Epithelial cell of prostate (primary cell): ENCODE results near the gene TOMM20.

ENCODE experiments used
- DNase-seq: peaks from one replicate; pipeline ENCODE4 v3.0.0-alpha.2; 2011; ENCODE audit warnings: low read depth, low spot score
- H3K27ac ChIP-seq: fragments of 450-650 bp; 2 replicates; pipeline ENCODE4 v1.5.1; 2017; ENCODE audit warnings: mild to moderate bottlenecking

Gene TOMM20

DNA sequence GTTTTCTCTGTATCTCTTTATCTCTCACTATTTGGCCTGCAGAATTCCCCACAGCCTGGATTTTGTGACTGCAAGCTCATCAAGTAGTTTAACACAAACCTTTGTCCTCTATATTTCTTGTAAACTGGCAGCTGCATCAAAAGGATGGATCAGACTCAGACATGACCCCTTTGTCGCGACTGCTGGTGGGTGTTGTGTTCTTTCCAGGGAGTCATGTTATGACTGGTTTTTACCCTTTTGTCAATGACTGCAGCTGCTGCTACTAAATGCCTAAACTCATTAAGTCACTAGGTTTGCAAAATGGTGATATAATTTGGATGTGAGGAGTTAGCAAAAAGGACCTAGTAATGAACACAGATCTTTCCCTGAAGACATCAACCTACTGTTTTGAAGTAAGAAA, 10.2 kb upstream of the TOMM20 start:
- no peak overlapping the region for H3K27ac ChIP-seq
- no peak for DNase-seq

DNA sequence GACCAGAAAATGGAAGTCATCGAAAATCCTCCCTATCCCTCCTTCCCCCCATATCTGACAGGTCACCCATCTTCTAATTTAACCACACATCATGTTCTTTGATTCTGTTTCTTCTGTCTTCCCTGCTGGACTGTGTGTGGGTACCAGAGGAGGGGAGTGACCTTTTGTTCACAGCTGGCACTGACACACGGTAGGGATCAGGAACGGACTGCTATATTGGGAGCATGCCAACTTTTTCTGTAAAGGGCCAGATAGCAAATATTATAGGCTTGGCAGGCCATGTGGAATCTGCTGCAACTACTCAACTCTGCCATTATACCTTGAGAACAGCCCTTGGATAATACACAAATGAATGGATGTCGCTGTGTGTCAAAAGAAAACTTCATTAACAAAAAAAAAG, 7.5 kb upstream of the TOMM20 start:
- DNase-seq, result no peak

DNA sequence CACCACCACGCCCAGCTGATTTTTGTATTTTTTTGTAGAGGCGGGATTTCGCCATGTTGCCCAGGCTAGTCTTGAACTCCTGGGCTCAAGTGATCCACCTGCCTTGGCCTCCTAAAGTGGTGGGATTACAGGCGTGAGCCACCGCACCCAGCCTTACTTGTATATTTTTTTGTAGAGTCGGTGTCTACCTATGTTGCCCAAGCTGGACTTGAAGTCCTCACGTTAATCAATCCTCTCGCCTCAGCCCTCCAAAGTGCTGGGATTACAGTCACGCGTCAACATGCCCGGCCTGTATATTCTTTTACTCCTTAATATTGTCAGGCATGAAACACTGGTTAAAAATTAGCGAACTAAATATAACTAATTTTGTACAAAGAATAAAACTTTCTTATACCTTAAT, 5.5 kb upstream of the TOMM20 start:
- H3K27ac ChIP-seq, result no peak overlapping the region
- DNase-seq, result no peak

More for the DNA sequence above, 7.5 kb upstream of the TOMM20 start:
- H3K27ac ChIP-seq, result no peak overlapping the region

DNA sequence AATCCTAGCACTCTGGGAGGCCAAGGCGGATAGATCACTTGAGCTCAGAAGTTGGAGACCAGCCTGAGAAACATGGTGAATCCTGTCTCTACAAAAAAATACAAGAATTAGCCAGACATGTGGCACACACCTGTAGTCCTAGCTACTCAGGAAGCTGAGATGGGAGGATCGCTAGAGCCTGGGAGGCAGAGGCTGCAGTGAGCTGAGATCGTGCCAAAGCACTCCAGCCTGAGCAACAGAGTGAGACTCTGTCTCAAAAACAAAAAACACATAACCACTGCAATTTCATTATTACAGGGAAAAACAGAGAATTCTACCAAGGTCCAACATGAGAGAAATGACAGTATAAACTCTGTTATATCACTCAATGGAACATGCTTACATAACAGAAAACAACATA, 4.4 kb upstream of the TOMM20 start:
- DNase-seq, result no peak
- no peak overlapping the region for H3K27ac ChIP-seq

DNA sequence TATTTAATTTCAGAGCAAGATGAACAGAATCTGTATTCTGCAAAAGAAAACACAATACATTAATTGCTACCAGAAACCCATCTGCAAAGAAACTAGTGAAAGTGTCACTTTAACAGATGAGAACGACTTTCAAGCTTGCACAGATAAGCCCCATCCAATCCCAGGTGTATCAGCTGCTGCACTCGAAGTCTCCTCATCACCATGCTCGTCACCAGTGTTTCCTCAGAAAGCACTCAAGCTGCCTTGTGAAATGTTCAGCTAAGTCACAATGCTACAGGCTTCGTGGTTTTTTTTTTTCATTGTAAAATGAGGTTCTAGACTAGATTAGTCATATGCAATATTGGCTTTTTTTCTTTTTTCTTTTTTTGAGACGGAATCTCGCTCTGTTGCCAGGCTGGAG, 3.3 kb upstream of the TOMM20 start:
- no peak overlapping the region for H3K27ac ChIP-seq
- DNase-seq, result no peak

DNA sequence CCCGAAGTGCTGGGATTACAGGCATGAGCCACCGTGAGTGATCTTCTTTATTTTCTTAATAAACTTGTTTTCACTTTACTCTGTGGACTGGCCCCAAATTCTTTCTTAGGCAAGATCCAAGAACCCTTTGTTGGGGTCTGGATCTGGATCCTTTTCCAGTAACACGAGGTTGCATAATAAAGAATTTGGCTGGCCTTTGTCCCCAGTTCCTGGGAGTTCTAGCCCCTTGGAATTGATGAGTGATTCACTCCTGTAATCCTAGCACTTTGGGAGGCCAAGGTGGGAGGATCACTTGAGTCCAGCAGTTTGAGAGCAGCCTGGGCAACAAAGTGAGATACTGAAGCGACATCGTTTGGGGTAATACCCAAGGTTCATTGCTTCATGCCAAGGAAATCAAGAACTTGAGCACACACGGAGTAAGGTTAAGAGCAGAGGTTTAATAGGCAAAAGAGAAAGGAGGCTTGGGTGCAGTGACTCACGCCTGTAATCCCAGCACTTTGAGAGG, 2.2 kb upstream of the TOMM20 start:
- no peak for DNase-seq
- no peak overlapping the region for H3K27ac ChIP-seq

DNA sequence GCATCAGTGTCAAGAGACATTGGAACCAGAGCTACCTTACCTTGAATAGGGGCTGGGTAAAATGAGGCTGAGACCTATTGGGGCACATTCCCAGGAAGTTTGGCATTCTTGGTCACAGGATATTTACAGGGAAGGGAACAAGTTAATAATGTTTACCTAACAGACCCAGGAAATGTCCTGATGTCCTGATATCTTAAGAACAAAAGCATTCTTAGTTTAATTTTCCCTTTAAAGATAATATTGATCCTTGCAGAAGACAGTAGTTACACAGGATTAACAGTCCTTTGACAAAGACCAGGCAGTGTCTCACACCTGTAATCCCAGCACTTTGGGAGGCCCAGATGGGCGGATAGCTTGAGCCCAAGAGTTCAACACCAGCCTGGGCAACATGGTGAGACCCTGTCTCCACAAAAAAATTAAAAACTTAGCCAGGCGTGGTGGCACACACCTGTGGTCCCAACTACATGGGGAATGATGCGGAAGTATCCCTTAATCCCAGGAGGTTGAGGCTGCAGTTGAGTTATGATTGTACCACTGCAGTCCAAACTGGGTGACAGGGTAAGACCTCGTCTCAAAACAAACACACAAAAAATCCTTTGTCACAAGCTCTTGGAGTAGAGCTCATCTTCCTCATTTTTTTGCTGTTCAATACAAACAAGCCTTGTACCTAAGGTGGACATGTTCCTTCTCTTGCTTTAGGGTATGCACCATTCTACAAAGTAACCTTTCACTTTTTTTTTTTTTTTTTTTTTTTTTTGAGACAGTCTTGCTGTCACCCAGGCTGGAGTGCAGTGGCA, 1.3 kb upstream of the TOMM20 start:
- no peak for DNase-seq
- peak overlapping the region; percentile 70 for H3K27ac ChIP-seq

DNA sequence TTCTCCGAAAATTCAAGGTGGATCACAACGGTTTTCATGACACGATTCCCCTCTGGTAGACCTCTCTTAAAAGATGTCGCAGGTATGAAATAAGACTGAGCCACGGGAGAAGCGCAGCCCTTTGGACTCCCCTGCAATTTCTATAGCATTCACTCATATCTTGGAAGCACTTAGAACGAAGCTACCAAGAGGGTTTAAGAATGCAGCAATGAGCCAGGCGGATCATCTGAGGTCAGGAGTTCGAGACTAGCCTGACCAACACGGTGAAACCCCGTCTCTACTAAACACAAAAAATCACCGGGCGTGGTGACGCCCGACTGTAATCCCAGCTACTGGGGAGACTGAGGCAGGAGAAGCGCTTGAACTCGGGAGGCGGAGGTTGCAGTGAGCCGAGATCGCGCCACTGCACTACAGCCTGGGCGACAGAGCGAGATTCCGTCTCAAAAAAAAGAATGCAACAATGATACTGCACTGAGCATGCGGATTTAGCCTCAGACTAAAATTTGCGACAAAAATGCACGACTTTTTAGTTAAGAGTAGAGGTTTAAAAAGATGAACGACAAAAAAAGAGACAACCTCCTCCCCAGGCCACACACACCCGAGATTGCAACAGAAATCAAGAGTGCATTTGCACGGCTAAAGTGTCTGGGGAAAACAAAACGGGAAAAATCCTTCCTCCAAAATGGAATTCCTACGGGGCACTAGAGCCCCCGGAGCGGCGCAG, 743 bp downstream of the TOMM20 start:
- DNase-seq, result no peak
- H3K27ac ChIP-seq, result peak overlapping the region; percentile 70

DNA sequence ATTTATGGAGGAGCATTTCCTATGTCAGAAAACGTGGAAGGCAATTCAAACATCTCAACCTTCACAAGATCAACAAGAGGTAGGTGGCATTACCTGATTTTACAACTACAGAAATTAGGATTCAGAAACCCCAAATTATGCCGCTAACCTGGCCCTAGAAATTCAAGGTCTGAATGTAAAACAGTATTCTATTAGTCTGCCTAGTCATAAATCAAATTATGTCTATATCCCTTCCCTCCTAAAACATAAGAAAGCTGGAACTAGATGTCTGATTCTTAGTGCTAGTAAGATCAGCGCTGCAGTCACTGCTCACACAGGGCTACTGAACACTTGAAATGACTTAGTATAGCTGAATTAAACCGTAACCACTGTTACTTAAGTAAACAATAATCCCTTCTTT, 1.4 kb downstream of the TOMM20 start:
- peak overlapping the region; percentile 70 for H3K27ac ChIP-seq
- no peak for DNase-seq

DNA sequence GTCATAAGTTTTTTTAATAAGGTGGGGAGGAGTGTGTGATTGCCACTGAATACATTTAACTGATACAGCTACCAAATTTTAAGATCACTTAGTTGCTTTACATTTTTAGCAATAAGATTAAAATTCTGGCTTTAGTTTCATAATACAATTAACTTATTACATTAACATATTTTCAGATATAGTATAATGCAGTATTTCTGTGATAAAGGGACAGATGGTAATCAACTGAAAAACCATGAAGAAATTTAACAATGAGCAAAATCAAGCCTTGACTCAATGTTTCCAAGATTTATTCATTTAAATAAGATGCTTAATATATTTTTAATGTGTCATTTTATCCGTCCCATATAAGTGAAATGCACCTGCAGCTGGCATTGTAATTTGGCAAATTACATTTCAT, 4.0 kb downstream of the TOMM20 start:
- DNase-seq, result no peak

DNA sequence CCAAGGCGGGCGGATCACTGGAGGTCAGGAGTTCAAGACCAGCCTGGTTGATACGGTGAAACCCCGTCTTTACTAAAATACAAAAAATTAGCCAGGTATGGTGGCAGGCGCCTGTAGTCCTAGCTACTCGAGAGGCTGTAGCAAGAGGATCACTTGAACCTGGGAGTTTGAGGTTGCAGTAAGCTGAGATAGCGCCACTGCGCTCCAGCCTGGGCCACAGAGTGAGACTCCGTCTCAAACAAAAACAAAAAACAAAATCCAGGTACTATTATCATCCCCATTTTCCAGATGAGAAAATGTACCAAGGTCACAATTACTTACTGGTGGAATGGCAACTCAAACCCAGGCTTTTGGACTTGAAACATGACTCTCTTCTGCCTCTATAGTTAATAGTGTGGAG, 4.5 kb downstream of the TOMM20 start:
- H3K27ac ChIP-seq, result no peak overlapping the region

More for the DNA sequence above, 4.0 kb downstream of the TOMM20 start:
- no peak overlapping the region for H3K27ac ChIP-seq

DNA sequence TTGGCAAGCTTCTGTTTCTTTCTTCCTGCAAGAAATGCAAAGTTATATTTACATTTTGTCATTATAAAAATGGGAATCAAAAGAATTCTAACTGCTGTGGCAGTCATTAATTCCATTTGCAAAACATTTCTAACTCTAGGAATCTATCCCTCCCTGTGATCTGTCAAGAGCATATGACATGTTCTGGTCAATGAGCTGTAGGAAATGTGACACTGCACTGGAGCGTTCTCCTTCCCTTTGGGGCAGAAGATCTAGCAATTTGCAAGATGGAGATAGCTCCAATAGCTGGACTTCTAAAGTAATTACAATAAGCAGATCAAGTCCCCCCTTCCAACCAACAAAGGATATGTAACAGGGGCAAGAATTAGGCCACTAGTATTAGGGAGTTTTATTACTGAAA, 6.3 kb downstream of the TOMM20 start:
- peak overlapping the region; percentile 4 for H3K27ac ChIP-seq
- DNase-seq, result no peak

More for the DNA sequence above, 4.5 kb downstream of the TOMM20 start:
- DNase-seq, result no peak

DNA sequence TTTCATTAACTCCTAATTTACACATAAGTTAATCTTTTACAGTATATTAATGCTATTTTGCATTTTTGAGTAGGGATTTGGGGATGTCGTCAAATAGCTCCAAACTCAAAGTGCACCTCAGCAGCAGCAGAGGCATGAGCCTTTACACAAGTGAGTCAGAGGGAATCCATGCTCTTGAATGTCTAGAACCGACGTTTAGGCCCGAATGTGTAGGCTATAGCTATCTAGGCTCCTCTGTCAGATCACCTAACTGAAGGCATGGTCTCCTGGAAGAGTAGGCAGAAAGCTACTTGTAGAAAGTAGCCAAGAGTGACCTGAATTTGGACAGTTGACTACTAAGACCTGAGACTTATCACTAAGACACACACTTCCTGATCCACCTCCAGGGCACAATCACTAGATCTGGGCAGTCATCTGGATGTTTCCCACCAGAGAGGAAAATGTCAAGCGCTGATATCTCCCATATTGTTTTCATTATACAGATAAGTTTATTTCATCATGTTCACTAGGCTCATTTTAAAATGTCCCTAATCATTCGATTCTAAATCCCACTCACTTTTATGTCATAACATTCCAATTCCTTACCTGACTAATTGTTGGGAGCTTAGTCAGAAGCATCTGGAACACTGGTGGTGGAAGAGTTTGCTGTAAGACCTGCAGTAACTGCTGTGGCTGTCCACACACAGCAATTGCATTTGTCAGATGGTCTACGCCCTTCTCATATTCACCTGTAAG, 15.3 kb downstream of the TOMM20 start:
- H3K27ac ChIP-seq, result peak overlapping the region; percentile 70
- DNase-seq, result no peak

DNA sequence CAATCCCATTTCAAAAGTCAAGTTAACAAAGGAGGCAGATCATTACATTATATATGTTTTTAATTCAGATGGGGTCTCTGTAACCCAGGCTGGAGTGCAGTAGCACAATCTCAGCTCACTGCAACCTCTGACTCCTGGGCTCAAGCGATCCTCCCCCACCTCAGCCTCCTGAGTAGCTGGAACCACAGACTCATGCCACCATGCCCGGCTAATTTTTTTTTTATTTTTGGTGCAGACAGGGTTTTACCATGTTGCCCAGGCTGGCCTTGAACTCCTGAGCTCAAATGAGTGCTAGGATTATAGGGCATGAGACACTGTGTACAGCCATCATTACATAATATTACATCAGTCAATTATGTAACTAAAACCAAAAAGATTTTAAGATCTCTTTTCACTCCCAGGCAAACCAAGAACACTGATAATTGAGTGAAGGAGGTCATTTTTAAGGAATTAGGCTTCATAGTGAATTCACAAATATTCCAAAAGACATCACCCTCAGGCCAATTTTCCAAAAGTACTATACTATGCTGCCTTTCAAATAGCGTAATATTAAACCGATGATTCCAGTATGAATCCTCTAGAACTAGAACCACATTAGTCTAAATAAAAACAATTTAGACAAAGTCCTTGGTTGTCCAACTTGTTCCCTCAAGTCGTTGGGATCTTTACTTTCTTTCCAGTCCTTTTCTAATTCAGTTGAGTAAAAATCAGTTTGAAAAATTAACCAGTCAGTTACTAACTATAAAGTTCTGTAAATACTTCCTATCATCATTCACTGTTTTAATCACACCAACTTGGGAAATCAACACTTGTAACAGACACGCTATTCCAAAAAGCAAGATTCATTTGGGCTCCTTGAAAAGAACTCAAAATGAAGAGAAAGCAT, 16.1 kb downstream of the TOMM20 start:
- peak overlapping the region; percentile 70 for H3K27ac ChIP-seq

DNA sequence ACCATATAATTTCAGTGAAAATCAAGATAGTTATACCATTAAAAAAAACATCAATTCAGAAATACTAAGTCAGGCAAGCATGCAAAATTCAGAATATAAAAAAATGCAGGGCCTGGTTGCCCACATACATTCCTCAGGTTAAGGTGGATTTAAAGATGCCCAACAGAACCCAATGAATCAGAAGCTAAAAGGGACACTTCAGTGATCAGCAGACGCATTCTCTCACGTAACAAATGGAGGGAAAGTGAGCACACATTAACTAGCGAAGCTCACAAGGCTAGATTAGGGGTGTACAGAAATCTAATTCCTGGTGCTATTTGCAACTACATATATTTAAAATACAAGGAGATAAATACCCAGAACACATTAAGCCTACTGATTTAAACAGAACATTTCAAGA, 17.5 kb downstream of the TOMM20 start:
- no peak overlapping the region for H3K27ac ChIP-seq
- no peak for DNase-seq

More for the DNA sequence above, 16.1 kb downstream of the TOMM20 start:
- DNase-seq, result no peak

DNA sequence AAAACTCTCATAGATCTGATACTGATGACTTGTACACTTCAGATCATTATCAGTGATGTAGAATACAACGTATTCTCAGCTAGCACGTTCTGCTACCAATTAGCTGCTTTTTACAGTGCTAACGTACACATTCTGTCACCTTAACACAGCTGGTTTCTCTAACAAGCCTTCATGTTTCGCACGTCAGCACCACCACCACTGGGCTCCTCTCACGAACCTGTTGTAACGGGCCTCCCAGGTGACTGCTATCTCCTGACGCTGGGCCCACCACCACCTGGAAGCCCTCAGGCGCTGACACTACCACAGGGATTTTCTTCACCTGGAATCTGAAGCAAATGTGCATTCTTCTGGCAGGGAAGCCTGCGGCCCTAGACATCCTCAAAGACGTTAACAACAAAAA, 19.8 kb downstream of the TOMM20 start:
- H3K27ac ChIP-seq, result no peak overlapping the region
- no peak for DNase-seq

DNA sequence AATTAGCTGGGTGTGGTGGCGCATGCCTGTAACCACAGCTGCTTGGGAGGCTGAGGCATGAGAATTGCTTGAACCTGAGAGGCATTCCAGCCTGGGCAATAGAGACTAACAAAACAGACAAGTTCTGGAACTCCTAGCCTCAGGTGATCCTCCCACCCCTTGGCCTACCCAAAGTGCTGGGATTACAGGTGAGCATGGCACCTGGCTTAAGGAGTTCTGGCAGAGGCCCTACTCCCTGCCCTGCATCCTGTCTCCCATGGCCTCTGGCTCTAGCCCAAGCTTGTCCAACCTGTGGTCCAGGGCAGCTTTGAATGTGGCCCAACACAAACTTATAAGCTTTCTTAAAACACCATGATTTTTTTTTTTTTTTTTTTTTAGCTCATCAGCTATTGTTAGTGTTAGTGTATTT, 20.4 kb downstream of the TOMM20 start:
- H3K27ac ChIP-seq, result no peak overlapping the region
- DNase-seq, result no peak

DNA sequence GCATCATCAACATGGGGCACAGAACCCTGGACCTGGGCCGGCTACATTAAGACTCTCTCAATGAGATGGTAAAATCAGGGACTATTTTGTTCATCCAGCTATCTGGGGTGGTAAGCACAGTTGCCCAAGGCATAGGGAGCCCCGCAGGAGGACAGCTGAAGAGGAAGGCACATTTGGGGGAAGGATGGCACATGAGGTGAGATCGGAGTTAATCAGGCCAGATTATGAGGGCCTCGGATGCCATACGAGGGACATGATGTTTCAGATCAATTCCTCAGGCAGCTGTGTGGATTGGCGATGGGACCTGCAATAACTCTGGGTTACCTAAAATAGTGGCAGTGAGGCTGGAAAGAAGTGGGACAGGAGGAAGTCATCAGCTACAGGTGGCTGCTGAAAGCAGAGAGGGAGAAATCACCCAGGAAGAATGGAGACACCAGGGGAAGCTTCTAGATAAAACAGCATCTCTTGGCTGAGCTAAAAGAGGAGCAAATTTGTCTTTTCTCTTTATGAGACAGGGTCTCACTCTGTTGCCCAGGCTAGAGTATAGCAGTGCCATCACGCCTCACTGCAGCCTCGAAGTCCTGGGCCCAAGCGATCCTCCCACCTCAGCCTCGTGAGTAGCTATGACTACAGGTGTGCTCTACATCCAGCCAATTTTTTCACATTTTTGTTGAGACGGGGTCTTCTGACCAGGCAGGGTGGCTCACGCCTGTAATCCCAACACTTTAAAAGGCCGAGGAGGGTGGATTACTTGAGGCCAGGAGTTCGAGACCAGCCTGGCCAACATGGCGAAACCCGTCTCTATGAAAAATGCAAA, 21.1 kb downstream of the TOMM20 start:
- H3K27ac ChIP-seq, result no peak overlapping the region
- no peak for DNase-seq

DNA sequence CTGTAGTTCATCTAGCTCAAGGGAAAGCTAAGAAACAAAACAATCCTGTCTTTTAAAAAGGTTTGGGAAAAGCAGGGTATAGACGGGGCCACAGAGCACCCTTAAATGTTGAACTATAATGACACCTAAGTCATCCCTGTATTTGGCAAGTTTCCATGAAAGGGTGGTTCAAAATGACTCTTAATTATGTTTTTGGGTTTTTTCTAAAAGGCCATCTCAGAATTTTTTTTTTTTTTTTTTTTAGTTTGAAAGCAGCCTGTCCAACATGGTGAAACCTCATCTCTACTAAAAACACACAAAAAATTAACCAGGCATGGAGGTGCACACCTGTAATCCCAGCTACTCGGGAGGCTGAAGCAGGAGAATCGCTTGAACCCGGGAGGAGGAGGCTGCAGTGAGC, 22.2 kb downstream of the TOMM20 start:
- no peak overlapping the region for H3K27ac ChIP-seq
- DNase-seq, result no peak
